NCI-H510A treated with DMSO at 0.1 percent for 48 hours (cell line): ENCODE measurements around the gene ETV2.
"Not testable (repeated sequence)": the region's sequence is repeated elsewhere in the genome, so short reads cannot be mapped to it uniquely, and the experiment has no call there.

Experiments
- DNase-seq: peaks from one replicate; lab custom pipeline; 2025; lab: John Stamatoyannopoulos, UW

The ETV2 gene

DNA sequence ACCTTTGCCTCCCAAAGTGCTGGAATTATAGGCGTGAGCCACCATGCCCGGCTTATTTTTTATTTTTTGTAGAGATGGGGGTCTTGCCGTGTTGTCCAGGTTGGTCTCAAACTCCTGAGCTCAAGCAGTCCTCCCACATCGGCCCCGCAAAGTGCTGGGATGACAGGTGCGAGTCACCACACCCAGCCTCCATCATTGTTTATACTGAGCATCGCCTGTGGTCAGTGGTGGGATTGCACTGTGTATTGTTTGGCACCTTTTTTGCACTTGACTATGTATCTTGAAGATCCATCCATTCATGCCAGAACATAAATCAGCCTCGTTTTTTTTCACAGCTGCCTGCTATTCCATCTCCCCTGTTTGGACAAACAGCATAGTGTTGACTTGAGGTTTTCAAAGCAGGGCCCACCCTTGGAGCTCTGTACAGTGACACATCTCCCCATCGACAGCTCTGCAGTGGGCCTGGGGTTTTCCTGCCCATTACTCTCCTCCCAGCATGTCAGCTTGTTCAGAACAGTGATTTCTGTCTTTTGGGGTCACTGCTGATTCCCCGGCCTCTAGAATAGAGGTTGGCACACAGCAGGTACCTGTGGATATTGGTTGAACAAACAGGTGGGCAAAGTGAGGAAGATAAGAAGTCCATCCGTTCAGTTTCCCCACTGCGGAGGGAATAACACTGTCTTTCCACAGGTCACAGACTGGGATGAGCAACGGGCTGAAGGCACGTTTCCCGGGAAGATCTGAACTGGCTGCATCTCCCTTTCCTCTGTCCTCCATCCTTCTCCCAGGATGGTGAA, 16.6 kb downstream of the ETV2 start:
- no peak for DNase-seq

DNA sequence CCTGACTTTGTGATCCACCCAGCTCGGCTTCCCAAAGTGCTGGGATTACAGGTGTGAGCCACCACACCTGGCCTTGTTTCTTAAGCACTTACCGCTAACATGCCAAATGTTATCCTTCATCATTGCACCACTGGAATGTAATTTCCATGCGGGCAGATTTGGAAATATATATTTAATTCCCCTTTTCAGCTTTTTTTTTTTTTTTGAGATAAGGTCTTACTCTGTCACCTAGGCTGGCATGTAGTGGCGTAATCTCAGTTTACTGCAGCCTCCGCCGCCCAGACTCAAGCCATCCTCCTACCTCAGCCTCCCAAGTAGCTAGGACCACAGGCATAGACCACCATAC, 20.4 kb downstream of the ETV2 start:
- no peak for DNase-seq

DNA sequence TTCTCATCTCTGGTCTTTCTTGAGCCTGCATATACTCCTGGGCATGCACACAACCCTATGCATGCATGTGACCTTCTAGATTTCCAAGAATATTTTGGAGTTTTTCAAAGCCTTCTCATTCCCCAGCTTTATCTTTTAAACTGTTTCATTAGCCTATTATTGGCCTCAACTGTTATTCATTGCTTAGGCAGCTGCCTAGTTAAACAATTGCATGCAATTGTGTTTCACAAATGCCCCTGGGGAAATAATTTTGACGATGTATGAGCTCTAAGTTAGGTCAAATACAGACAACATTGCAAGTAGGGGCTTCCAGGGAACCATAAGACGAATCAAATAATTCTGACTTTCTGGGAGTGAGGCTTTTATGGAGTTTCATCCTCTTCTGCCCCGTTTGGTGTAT, 22.4 kb downstream of the ETV2 start:
- DNase-seq, result no peak

DNA sequence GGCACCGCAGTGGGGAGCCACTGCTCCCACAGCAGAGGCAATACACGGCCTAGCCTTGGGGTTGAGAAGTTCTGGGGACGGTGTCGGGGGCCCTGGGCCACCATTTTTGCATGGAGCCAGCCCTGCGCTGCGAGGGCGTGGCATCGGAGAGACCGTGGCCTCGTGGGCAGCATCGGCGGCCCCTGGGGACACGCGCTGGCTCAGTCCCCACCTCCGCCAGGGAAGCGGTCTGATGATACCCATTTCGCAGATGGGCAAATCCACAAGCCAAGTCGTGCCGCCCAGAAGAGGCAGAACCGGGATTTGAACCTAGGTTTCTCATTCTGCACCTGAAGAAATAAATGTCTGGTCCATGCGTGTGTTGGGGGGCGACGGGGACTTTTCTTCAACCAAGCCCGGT, 23.6 kb downstream of the ETV2 start:
- no peak for DNase-seq

DNA sequence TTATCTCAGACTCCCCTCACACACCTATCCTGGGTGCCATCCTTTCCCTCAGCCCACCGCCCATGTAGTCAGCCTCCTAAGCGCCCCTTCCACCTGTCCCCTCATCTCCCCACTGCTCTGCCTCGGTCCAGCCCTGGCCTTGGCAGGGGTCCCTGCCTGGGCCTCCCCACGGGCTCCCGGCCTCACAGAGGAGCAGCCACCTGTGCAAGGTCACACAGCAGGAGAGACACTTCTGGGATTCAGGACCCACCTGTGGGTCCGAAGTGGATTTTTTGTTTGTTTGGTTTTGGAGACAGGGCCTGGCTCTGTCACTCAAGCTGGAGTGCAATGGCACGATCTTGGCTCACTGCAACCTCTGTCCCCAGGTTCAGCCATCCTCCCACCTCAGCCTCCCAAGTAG, 24.1 kb downstream of the ETV2 start:
- DNase-seq, result no peak

DNA sequence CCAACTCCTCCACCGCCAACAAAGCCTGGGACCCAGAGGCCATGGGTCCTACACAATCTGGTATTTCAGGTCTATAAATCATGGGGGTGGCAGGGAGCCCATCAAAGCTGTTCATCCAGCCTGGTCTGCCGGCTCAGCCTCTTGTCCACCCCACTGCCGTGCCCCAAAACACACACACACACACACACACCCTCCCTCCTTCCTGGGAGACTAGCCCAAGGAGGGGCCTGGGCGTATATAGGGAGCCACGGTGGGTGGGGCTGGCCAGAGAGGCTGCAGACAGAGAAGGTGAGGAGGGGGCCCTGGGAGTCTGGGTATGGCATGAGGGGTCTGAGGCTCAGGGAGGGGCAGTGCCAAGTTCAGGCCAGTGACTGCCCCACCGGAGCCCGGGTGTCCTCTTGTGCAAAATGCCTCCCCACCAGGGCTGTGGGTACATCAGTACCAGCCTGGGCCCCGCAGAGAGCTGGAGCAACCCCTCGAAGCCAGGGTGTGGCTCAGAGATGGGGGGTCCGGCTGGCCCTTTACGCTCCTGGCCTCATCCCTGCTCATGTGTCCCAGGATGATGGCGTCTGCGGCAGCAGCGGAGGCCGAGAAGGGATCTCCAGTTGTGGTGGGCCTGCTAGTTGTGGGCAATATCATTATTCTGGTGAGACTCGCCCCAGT, 24.8 kb downstream of the ETV2 start, which contains the start of gene UPK1A:
Gene UPK1A (plus strand): TSS at position 267 of the 663 bp plus-strand sequence. CDS start 296 bp downstream, at position 563.
- no peak for DNase-seq

DNA sequence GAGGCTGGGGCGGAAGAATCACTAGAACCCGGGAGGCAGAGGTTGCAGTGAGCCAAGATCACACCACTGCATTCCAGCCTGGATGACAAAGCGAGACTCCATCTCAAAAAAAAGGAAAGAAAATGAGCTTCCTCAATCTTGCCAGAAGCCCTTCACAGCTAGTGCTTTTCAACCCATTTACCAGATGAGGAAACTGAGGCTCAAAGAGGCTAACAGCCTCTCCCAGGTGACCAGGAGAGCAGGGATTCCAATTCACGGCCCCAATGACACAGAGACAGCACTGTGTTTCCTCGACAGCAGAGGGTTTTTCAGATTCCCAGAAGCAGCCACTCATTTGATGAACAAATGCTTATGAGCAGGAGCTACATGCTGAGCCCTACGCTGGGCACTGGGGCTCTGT, 28.0 kb downstream of the ETV2 start:
- DNase-seq, result no peak

DNA sequence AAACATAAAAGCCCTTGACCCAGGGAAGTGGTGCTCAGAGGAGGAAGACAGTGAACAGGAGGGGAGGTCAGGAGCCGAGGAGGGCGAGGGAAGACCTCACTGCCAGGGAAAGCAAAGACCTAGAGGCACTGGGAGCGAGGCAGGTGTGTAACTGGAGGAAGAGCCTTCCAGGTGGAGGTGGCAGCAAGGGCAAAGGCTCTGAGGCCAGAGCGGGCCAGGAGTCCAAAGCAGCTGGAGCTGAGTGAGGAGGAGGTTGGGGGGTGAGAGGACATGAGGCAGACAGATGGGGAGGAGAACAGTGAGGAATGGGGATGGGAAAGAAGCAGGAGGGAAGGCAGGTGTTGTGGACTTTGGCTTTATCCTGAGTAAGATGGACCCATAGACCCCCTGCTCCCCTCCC, 28.4 kb downstream of the ETV2 start:
- no peak for DNase-seq

DNA sequence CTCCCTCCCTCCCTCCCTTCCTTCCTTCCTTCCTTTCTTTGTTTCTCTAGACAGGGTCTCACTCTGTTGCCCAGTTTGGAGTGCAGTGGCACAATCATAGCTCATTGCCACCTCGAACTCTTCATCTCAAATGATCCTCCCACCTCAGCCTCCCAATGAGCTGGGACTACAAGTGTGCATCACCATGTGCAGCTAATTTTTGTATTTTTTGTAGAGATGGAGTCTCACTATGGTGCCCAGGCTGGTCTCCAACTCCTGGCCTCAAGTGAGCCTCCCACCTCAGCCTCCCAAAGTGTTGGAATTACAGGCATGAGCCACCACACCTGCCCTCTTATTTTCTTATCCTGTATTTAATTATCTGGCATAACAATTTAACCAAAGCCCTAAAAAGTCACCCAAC, 29.1 kb downstream of the ETV2 start:
- DNase-seq, result no peak

DNA sequence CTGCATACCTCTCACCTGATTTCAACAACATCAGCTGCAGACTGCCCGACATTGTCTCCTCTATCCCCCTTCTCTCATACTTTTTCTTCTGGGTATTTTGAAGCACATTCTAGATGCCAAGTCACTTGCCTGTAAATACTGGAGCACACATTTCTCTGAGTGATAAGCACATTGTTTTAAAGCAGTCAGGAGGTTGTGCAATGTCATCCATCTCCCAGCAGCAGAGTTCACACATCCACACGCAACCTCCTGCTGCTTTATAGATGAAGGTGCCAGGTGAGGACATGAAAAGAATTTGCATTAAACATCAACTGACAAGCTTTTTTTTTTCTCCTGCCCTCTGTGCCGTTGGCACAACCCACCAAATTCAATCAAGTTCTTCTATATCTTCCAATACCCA, 30.3 kb downstream of the ETV2 start:
- no peak for DNase-seq

DNA sequence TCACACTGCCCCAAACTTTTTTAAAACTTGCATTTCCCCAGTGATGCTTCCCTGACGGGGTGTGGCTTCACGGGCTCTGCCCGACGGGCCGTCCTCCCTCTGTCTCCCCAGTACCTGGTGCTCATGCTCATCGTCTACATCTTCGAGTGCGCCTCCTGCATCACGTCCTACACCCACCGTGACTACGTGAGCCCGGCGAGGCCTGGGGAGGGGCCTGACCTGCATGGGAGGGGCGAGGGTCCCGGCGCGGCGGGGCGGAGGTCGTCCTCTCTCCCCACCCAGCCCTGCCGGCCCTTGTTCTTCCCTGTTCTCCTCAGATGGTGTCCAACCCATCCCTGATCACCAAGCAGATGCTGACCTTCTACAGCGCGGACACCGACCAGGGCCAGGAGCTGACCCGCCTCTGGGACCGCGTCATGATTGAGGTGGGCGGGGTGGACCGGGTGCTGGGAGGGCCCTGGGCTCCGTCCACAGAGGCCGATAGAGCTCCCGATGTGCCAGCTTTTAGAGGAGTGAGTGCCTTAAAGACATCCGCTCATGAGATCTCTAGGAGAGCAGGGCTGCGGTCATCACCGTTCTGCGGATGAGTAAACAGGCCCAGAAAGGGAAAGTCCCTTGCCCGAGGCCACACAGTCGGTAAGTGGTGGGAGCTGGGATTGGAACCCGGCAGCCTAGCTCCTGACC, 31.7 kb downstream of the ETV2 start:
- no peak for DNase-seq

DNA sequence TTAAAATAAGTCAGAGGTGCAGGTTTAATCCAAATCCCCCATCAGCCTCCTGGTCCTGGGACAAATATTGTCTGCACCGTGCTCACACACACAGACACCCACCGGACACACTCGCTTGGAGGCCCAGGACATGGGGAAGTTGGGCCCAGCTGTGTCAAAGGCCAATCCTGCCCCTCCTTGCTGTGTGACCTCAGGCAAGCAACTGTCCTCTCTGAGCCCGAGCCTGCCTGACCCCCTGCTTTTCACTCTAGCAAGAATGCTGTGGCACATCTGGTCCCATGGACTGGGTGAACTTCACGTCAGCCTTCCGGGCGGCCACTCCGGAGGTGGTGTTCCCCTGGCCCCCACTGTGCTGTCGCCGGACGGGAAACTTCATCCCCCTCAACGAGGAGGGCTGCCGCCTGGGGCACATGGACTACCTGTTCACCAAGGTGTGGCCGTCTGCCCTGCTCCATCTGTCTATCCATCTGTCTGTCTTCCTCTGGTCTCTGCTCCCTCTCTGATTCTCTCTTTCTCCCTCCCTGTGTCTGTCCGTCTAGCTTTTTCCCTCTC, 34.1 kb downstream of the ETV2 start:
- no peak for DNase-seq

DNA sequence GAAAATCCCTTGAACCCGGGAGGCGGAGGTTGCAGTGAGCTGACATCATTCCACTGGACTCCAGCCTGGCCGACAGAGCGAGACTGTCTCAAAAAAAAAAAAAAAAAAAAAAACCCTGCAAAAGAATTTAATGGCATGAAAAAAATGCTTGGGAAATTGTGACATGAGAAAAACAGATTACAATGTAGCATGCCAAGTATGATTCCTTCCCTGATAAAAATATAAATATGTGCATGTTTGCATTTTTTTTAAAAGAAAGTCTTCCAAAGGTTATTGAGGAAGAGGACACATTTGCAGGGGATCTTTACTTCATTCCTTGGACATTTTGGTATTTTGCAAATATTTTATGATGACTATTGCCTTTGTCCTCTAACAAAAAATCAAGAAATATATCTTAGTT, 48.3 kb downstream of the ETV2 start:
- no peak for DNase-seq

DNA sequence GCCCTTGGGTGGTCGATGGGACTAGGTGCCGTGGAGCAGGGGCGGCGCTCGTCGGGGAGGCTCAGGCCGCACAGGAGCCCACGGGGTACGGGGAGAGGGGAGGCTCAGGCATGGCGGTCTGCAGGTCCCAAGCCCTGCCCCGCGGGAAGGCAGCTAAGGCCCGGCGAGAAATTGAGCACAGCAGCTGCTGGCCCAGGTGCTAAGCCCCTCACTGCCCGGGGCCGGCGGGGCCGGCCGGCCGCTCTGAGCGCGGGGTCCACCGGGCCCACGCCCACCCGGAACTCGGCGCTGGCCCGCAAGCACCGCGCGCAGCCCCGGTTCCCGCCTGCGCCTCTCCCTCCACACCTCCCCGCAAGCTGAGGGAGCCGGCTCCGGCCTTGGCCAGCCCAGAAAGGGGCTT, 49.6 kb downstream of the ETV2 start:
- not testable (repeated sequence) for DNase-seq

DNA sequence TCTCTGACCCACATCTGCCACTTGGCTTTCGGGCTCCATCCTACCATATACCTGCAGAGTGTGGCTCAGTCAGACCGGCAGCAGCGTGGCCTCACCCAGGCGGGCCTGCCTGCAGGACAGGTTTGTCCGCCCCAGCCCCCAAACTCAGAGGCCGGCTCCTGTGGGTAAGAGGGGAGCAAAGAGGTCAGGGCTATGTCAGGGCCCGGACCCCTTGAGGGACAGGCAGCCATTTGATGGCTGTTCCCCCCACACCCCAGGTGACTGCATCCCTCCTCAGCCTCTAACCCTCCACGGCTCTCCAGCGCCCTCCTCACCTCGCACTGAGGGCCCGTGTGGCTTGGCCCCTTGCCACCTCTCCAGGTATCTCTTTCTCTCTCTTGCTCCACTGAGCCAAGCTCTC, 50.5 kb downstream of the ETV2 start:
- DNase-seq, result no peak

DNA sequence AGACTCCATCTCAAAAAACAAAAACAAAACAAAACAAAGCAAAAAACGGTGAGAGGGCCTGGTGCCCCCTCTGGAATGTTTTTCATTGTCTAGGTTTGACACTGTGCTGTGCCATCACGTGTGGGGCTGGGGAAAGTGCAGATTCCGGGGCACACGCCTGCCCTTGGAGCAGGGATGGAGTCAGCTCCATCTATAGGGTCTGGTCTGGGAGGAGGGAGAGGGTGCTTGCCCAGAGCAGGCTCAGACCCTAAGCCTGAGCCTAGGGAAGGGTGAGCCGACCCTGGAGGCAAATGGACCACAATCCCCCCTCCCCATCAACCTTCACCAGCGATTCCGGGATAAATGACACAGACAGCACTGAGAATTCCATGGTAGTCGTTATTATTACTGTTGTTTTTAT, 51.9 kb downstream of the ETV2 start:
- DNase-seq, result no peak

DNA sequence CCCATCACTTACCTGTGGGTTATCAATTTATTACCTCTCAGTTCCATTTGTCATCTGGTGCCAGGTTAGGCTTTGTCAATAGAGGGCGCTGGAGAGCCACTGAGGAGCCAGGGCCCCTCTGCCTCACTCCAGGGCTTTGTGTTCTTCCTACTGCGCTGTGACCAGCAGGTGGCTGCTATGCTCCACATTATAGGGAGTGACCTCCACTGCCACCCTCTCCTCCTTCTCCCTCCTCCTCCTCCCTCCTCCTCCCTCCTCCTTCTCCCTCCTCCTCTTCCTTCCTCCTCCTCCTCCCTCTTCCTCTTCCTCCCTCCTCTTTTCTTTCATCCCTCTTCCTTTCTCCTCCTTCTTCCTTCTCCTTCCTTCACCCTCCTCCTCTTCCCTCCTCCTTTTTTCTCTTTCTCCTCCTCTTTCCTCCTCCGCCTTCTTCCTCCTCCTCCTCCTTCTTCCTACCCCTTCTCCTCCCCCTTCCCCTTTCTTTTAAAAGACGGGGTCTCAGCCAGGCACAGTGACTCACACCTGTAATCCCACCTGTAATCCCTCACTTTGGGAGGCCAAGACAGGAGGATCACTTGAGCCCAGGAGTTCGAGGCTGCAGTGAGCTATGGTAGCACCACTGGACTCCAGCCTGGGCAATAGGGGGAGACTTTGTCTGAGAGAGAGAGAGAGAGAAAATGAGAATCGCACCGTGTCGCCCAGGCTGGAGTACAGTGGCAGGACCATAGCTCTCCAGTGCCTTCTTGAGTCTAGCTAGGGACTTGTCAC, 52.5 kb downstream of the ETV2 start:
- peak; percentile 80 for DNase-seq
